Measurements from ENCODE around the gene FARSA. TPM values are rescaled to one million over a fixed set of nuclear protein-coding genes. Genes with fewer than 3 reads are reported as not detected.
"Not testable (repeated sequence)": the region's sequence is repeated elsewhere in the genome, so short reads cannot be mapped to it uniquely, and the experiment has no call there.

The FARSA gene
- total RNA-seq, 2 donors from 2014 or later, result 31.8 to 49.1 TPM

GRCh38 chr19:12912571-12912970 lies 20.9 kb downstream of the FARSA start:
- DNase-seq (no peak), ATAC-seq (peak in 1 of 2 donors; percentile 1)
- intact Hi-C loops (cut with DNase I), result no loop called here

- intact Hi-C loops (cut with DNase I), result no loop called here
- ATAC-seq (no peak), DNase-seq (no peak)
Observed at GRCh38 chr19:12907166-12907565, 26.3 kb downstream of the FARSA start.

- ATAC-seq (no peak), DNase-seq (no peak)
- intact Hi-C loops (cut with DNase I), result no loop called here
Observed at GRCh38 chr19:12899891-12900518, 33.5 kb downstream of the FARSA start.

- ATAC-seq (no peak), DNase-seq (no peak)
- intact Hi-C loops (cut with DNase I), result no loop called here
Observed at GRCh38 chr19:12896460-12896859, 37.1 kb downstream of the FARSA start.

- DNase-seq (no peak), ATAC-seq (no peak)
- intact Hi-C loops (cut with DNase I), result no loop called here
Observed at GRCh38 chr19:12893582-12893981, 39.9 kb downstream of the FARSA start.

GRCh38 chr19:12891553-12892021 lies 41.9 kb downstream of the FARSA start:
- intact Hi-C loops (cut with DNase I), result no loop called here
- ATAC-seq, result no peak
- DNase-seq, result no peak

GRCh38 chr19:12890787-12891552 lies 42.5 kb downstream of the FARSA start, which contains the start of gene GCDH:
GCDH (plus strand) TSS chr19:12891160; CDS start chr19:12891305, 145 bp downstream.
- intact Hi-C loops (cut with DNase I), result no loop called here
- ATAC-seq (peak; percentile 99), DNase-seq (peak; percentile 98)

- intact Hi-C loops (cut with DNase I); DNase-seq; ATAC-seq: not testable (repeated sequence)
Observed at GRCh38 chr19:12890299-12890786, 43.2 kb downstream of the FARSA start.

GRCh38 chr19:12888006-12888603 lies 45.4 kb downstream of the FARSA start:
- DNase-seq (no peak), ATAC-seq (no peak)
- intact Hi-C loops (cut with DNase I), result no loop called here

GRCh38 chr19:12886969-12887747 lies 46.4 kb downstream of the FARSA start, which contains the start of gene KLF1:
KLF1 (minus strand) TSS chr19:12887201; CDS start chr19:12887140, 61 bp downstream.
- no peak for DNase-seq
- intact Hi-C loops (cut with DNase I), result no loop called here
- ATAC-seq, result no peak

GRCh38 chr19:12886651-12886968 lies 46.9 kb downstream of the FARSA start:
- intact Hi-C loops (cut with DNase I), result no loop called here
- no peak for DNase-seq
- no peak for ATAC-seq

- intact Hi-C loops (cut with DNase I), result no loop called here
Observed at GRCh38 chr19:12885749-12886650, 47.5 kb downstream of the FARSA start.

GRCh38 chr19:12884926-12885748 lies 48.4 kb downstream of the FARSA start:
- intact Hi-C loops (cut with DNase I), result no loop called here
- ATAC-seq (peak; percentile 9 to 20), DNase-seq (peak; percentile 67)

More at GRCh38 chr19:12885749-12886650, 47.5 kb downstream of the FARSA start:
- DNase-seq (no peak), ATAC-seq (no peak)

- DNase-seq (no peak), ATAC-seq (no peak)
- intact Hi-C loops (cut with DNase I), result no loop called here
Observed at GRCh38 chr19:12884627-12884925, 48.9 kb downstream of the FARSA start.

- intact Hi-C loops (cut with DNase I), result no loop called here
- DNase-seq, result no peak
- ATAC-seq, result no peak
Observed at GRCh38 chr19:12884202-12884601, 49.3 kb downstream of the FARSA start.

- intact Hi-C loops (cut with DNase I), result no loop called here
- no peak for DNase-seq
- no peak for ATAC-seq
Observed at GRCh38 chr19:12882589-12882988, 50.9 kb downstream of the FARSA start.

- DNase-seq, result peak; percentile 97
Observed at GRCh38 chr19:12881172-12881808, 52.2 kb downstream of the FARSA start, which contains the start of gene DNASE2. DNASE2 (minus strand) TSS chr19:12881449; CDS start chr19:12881375, 74 bp downstream.

More at GRCh38 chr19:12881172-12881808, 52.2 kb downstream of the FARSA start, which contains the start of gene DNASE2:
- intact Hi-C loops (cut with DNase I), result no loop called here
- ATAC-seq, result peak; percentile 96 to 98

Measured in left cardiac atrium (tissue), 4 donors.